H1 (cell line): Measurements from ENCODE around the gene FBXL17. TPM values are rescaled to one million over a fixed set of nuclear protein-coding genes. Genes with fewer than 3 reads are reported as not detected.

Source experiments
- BACH1 ChIP-seq: IDR thresholded peaks from 2 replicates; pipeline ENCODE4 v1.6.1; 2012; ENCODE audit warnings: low read length, improper control_type of control experiment
- CBX8 ChIP-seq: fragments of 300-800, 300-1000 bp; sonication (generic); IDR thresholded peaks from 2 replicates; pipeline ENCODE4 v1.7.1; 2016; ENCODE audit warnings: low read depth, low read length, borderline replicate concordance
- CTBP2 ChIP-seq: IDR thresholded peaks from 2 replicates; pipeline ENCODE4 v1.7.0; 2011; ENCODE audit warnings: borderline replicate concordance, mild to moderate bottlenecking, moderate library complexity, mixed read lengths, low read length; ENCODE audit not compliant: insufficient read depth, insufficient read length
- GABPA ChIP-seq: IDR thresholded peaks from 2 replicates; pipeline ENCODE4 v1.6.1; 2011; ENCODE audit warnings: mild to moderate bottlenecking, low read length, moderate library complexity, borderline replicate concordance; ENCODE audit not compliant: insufficient read depth
- JUND ChIP-seq: IDR thresholded peaks from 2 replicates; pipeline ENCODE4 v1.6.1; 2011; ENCODE audit warnings: mild to moderate bottlenecking, improper control_type of control experiment, low read length
- POLR2A ChIP-seq, 2 experiments: IDR thresholded peaks; 1 replicate in 1 of 2; 2 replicates in 1 of 2; pipeline ENCODE4 v1.6.1; 2011; ENCODE audit warnings: low read depth in 2 of 2, low read length in 2 of 2, mild to moderate bottlenecking in 2 of 2; ENCODE audit errors: control extremely low read depth in 1 of 2
- SP1 ChIP-seq: IDR thresholded peaks from 2 replicates; pipeline ENCODE4 v1.6.1; 2011; ENCODE audit warnings: low read depth, low read length
- polyA plus RNA-seq, 7 experiments: library from polyadenylated mRNA; depleted of rRNA in 3 of 7; stranded (reverse) in 5 of 7; unstranded in 2 of 7; fragments of >200 nt in 5 of 7; fragments of 200-250 nt in 2 of 7; gene quantifications; 1 replicate in 5 of 7; 2 replicates in 1 of 7; 4 replicates in 1 of 7; pipeline versions ENCODE4 v1.2.1 to v1.2.3, GENCODE V29; 2011 to 2013; ENCODE audit warnings: missing spikeins in 2 of 7, mixed read lengths in 2 of 7
- total RNA-seq: library from RNA; stranded (reverse); fragmentation: NEBNext Ultra II Directional; extraction: Animal tissue kit (Norgen Biotek cat#: 25700); gene quantifications from 2 replicates; pipeline ENCODE4 v1.2.1, GENCODE V29; 2021
- TF ChIP-seq, protein P1 (sequence below): IDR thresholded peaks from 2 replicates; pipeline ENCODE4 v1.6.1; 2012; ENCODE audit warnings: low read length, inconsistent platforms
- TF ChIP-seq, protein P2 (sequence below): IDR thresholded peaks from 2 replicates; pipeline ENCODE4 v1.6.1; 2011; ENCODE audit warnings: low read length, improper control_type of control experiment
- TF ChIP-seq, protein P3 (sequence below): IDR thresholded peaks from 2 replicates; pipeline ENCODE4 v1.6.1; 2012; ENCODE audit warnings: inconsistent platforms

FBXL17 gene
- total and polyA plus RNA-seq, 2 of the 8 experiments (the other 6 are each of a cell fraction or from before 2014, with no cell fraction given), result 0.35 to 4.3 TPM

- TF ChIP-seq, protein P1, sequence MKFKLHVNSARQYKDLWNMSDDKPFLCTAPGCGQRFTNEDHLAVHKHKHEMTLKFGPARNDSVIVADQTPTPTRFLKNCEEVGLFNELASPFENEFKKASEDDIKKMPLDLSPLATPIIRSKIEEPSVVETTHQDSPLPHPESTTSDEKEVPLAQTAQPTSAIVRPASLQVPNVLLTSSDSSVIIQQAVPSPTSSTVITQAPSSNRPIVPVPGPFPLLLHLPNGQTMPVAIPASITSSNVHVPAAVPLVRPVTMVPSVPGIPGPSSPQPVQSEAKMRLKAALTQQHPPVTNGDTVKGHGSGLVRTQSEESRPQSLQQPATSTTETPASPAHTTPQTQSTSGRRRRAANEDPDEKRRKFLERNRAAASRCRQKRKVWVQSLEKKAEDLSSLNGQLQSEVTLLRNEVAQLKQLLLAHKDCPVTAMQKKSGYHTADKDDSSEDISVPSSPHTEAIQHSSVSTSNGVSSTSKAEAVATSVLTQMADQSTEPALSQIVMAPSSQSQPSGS, result no peak
- TF ChIP-seq POLR2A (IDR thresholded peaks at IDR 0.05; ENCODE audit: control extremely low read depth in 1 of 2, low read depth in 2 of 2, low read length in 2 of 2), result no peak
- TF ChIP-seq, protein P2, sequence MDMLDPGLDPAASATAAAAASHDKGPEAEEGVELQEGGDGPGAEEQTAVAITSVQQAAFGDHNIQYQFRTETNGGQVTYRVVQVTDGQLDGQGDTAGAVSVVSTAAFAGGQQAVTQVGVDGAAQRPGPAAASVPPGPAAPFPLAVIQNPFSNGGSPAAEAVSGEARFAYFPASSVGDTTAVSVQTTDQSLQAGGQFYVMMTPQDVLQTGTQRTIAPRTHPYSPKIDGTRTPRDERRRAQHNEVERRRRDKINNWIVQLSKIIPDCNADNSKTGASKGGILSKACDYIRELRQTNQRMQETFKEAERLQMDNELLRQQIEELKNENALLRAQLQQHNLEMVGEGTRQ, result no peak
- no peak for TF ChIP-seq CBX8
- TF ChIP-seq BACH1, result no peak
- no peak for TF ChIP-seq CTBP2
- TF ChIP-seq GABPA, result no peak
- TF ChIP-seq, protein P3, sequence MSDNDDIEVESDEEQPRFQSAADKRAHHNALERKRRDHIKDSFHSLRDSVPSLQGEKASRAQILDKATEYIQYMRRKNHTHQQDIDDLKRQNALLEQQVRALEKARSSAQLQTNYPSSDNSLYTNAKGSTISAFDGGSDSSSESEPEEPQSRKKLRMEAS, result peak; percentile 37
- TF ChIP-seq SP1, result no peak
- no peak for TF ChIP-seq JUND
Measured at GRCh38 chr5:108381350-108381953, 446 bp downstream of the FBXL17 start (continued).
